Measurements from ENCODE around the gene SGCE.

SGCE gene

DNA sequence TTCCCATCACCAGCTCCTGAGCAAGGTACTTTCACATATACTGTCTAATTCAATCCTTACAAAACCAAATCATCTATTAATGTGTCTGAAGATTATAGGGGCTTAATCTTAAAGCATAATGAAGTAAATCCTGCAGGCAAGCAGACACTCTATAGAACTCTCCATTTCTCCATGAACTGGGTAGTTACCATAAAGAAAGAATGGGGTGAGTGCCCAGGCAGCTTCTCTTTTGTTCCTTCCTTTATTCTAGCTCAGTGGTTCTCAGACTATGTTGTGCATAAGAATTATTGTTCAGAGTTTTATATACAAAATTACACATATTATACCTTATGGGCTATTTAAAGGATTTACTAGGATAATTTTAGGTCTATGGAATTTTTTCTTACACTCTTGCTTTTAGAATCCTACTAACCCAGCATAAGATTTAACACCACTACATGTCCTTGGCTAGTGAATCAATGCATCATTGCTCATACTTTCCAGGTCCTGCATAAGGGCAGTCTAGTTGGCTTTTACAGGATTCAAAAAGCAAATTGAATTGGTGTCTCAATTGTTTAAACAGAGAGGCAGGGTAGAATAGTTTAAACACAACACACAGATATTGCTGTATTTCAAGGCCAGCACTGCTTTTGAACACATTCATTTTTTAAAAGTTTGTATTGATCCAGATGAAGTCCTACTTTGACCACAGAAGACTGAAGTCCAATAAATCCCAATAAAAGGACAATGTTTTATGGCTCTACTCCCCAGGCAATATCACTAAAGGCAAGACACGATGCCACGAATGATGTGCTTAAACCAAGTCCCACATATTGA, 12.9 kb downstream of the SGCE start:
- TF ChIP-seq, protein P1, sequence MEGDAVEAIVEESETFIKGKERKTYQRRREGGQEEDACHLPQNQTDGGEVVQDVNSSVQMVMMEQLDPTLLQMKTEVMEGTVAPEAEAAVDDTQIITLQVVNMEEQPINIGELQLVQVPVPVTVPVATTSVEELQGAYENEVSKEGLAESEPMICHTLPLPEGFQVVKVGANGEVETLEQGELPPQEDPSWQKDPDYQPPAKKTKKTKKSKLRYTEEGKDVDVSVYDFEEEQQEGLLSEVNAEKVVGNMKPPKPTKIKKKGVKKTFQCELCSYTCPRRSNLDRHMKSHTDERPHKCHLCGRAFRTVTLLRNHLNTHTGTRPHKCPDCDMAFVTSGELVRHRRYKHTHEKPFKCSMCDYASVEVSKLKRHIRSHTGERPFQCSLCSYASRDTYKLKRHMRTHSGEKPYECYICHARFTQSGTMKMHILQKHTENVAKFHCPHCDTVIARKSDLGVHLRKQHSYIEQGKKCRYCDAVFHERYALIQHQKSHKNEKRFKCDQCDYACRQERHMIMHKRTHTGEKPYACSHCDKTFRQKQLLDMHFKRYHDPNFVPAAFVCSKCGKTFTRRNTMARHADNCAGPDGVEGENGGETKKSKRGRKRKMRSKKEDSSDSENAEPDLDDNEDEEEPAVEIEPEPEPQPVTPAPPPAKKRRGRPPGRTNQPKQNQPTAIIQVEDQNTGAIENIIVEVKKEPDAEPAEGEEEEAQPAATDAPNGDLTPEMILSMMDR (IDR thresholded peaks at IDR 0.05; ENCODE audit: extremely low read depth, insufficient read depth, missing control alignments): no peak
- in situ Hi-C loops (cut with MboI; ENCODE audit: low pct_unique_long_range_greater_than_20kb, low sequenced_read_pairs, unreplicated experiment): no loop called here
- DNase-seq (ENCODE audit: low spot score): no peak

DNA sequence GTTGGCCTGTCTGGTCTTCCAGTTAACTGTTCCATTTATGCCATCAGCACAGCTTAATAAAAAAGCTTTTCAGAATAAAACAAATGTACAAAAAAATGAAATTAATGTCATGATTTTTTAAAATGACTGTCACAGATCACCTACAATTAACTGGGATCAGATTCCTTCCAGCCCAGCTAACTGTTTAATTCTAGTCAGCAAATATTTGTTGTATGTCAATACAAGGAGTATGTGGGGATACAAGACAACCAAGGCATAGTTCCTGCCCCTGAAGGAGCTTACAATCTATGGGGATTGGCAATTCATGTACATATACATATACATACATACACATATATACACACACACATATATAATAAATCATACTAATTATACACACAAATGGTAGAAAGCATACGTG, 16.5 kb downstream of the SGCE start:
- no peak for DNase-seq (ENCODE audit: low spot score)
- in situ Hi-C loops (cut with MboI; ENCODE audit: low pct_unique_long_range_greater_than_20kb, low sequenced_read_pairs, unreplicated experiment): no loop called here
- TF ChIP-seq, protein P1 (IDR thresholded peaks at IDR 0.05; ENCODE audit: extremely low read depth, insufficient read depth, missing control alignments): no peak

DNA sequence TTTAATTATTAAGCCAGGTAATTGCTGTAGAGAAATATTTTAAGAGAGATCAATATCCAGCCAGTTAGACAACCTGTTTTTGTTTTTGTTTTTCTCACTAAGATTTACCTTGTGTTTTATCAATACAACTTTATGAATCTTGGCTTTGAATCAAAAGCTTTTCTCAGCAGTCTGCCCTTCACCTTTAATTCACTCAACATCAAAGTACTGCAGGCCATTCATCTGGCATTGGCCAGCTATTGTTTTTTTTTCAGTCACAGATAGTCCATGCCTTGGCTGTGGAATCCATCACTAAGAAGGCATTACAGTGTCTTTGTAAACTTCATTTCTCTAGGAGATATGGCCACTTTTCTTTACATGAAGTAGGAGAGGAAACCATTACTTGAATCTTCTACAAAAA, 20.2 kb downstream of the SGCE start:
- in situ Hi-C loops (cut with MboI; ENCODE audit: low pct_unique_long_range_greater_than_20kb, low sequenced_read_pairs, unreplicated experiment): no loop called here
- no peak for DNase-seq (ENCODE audit: low spot score)
- TF ChIP-seq, protein P1 (IDR thresholded peaks at IDR 0.05; ENCODE audit: extremely low read depth, insufficient read depth, missing control alignments): no peak

DNA sequence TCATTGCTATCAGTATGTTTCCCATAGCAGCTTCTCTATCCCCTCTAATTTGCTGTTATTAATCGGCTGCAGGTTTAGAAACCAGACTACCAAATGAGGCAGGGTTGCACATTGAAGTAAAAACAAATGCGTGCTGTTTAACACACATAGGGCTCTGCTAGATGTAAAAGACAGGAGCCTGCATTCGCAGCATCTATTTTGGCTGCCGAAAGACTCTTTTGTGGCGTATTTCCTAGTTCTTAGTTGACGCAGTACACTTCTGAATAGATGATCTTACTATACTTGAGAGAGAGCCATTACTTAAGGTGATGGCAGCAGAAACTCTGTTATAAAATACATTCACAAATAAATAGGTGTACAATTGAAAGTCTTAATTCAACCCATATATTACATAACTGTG, 21.4 kb downstream of the SGCE start:
- DNase-seq (ENCODE audit: low spot score): no peak
- TF ChIP-seq, protein P1 (IDR thresholded peaks at IDR 0.05; ENCODE audit: extremely low read depth, insufficient read depth, missing control alignments): no peak
- in situ Hi-C loops (cut with MboI; ENCODE audit: low pct_unique_long_range_greater_than_20kb, low sequenced_read_pairs, unreplicated experiment): no loop called here

DNA sequence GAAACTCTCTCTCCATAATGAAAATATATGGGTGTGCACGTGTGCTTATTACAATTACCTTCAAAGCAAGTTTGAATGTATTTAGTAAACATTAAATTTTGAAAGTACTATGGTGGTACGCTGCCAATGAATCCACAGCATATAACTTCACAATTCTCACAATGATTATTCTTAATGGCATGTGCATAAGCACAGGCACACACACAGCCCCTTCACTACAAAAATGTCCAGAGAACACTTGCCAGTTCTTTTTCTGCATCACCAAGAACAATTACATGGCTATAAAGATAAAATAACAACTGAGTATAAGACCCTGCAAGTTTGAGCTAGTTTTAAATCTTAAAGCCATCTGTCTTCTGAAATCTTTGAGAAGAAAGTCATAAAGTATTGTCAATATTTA, 22.2 kb downstream of the SGCE start:
- in situ Hi-C loops (cut with MboI; ENCODE audit: low pct_unique_long_range_greater_than_20kb, low sequenced_read_pairs, unreplicated experiment): no loop called here
- TF ChIP-seq, protein P1 (IDR thresholded peaks at IDR 0.05; ENCODE audit: extremely low read depth, insufficient read depth, missing control alignments): no peak
- DNase-seq (ENCODE audit: low spot score): no peak

DNA sequence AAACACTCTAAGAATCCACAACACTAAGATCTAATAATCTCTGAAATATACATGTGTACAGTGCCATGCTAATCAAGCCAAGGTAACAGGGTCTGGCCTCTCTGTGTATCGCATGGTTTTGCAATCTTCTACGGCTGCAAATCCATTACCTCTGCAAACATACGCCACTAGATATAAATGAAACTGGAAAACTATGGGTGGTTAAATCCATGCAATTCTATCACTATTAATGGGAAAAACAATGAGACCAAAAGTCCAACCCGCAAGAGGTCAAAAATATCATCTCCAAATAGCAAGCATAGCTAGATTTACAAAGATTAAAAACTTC, 23.0 kb downstream of the SGCE start:
- TF ChIP-seq, protein P1 (IDR thresholded peaks at IDR 0.05; ENCODE audit: extremely low read depth, insufficient read depth, missing control alignments): no peak
- DNase-seq (ENCODE audit: low spot score): no peak
- in situ Hi-C loops (cut with MboI; ENCODE audit: low pct_unique_long_range_greater_than_20kb, low sequenced_read_pairs, unreplicated experiment): no loop called here
